H1 (cell line): Measurements from ENCODE around the gene PACSIN1. TPM values are rescaled to one million over a fixed set of nuclear protein-coding genes. Genes with fewer than 3 reads are reported as not detected.

Experiments
- BACH1 ChIP-seq: IDR thresholded peaks from 2 replicates; pipeline ENCODE4 v1.6.1; 2012; ENCODE audit warnings: low read length, improper control_type of control experiment
- BCL11A ChIP-seq, 2 experiments: IDR thresholded peaks; one replicate each; pipeline ENCODE4 v1.6.1; 2011; ENCODE audit warnings: low read depth in 2 of 2, low read length in 2 of 2, mild to moderate bottlenecking in 2 of 2
- CHD1 ChIP-seq: IDR thresholded peaks from 2 replicates; pipeline ENCODE4 v1.6.1; 2012; ENCODE audit warnings: low read depth, low read length, improper control_type of control experiment
- CHD7 ChIP-seq: fragments of 300-600 bp; sonication (generic); IDR thresholded peaks from 2 replicates; pipeline ENCODE4 v1.7.1; 2012; ENCODE audit warnings: low read length, moderate library complexity, mild to moderate bottlenecking, inconsistent platforms; ENCODE audit not compliant: insufficient replicate concordance
- CREB1 ChIP-seq: IDR thresholded peaks from 2 replicates; pipeline ENCODE4 v1.6.1; 2012; ENCODE audit warnings: inconsistent platforms
- POU5F1 ChIP-seq: IDR thresholded peaks from 2 replicates; pipeline ENCODE4 v1.6.1; 2011; ENCODE audit warnings: low read depth, mild to moderate bottlenecking, low read length, moderate library complexity
- SP4 ChIP-seq: IDR thresholded peaks from 2 replicates; pipeline ENCODE4 v1.6.1; 2012; ENCODE audit warnings: low read length, inconsistent platforms
- TAF7 ChIP-seq: optimal IDR thresholded peaks from 2 replicates; pipeline ENCODE3; 2011; ENCODE audit warnings: low read depth, mild to moderate bottlenecking, inconsistent platforms, low read length, moderate library complexity, borderline replicate concordance
- TBP ChIP-seq: IDR thresholded peaks from 2 replicates; pipeline ENCODE4 v1.6.1; 2011; ENCODE audit warnings: low read depth, low read length, improper control_type of control experiment
- TCF12 ChIP-seq: IDR thresholded peaks from 2 replicates; pipeline ENCODE4 v1.6.1; 2011; ENCODE audit warnings: low read depth, mild to moderate bottlenecking, low read length
- USF2 ChIP-seq: IDR thresholded peaks from 2 replicates; pipeline ENCODE4 v1.6.1; 2011; ENCODE audit warnings: low read length, improper control_type of control experiment
- YY1 ChIP-seq: IDR thresholded peaks from 2 replicates; pipeline ENCODE4 v1.6.1; 2011; ENCODE audit warnings: low read depth, mild to moderate bottlenecking, low read length
- polyA plus RNA-seq, 7 experiments: library from polyadenylated mRNA; depleted of rRNA in 3 of 7; stranded (reverse) in 5 of 7; unstranded in 2 of 7; fragments of >200 nt in 5 of 7; fragments of 200-250 nt in 2 of 7; gene quantifications; 1 replicate in 5 of 7; 2 replicates in 1 of 7; 4 replicates in 1 of 7; pipeline versions ENCODE4 v1.2.1 to v1.2.3, GENCODE V29; 2011 to 2013; ENCODE audit warnings: missing spikeins in 2 of 7, mixed read lengths in 2 of 7
- total RNA-seq: library from RNA; stranded (reverse); fragmentation: NEBNext Ultra II Directional; extraction: Animal tissue kit (Norgen Biotek cat#: 25700); gene quantifications from 2 replicates; pipeline ENCODE4 v1.2.1, GENCODE V29; 2021

Gene PACSIN1
- total and polyA plus RNA-seq, 2 of the 8 experiments (the other 6 are each of a cell fraction or from before 2014, with no cell fraction given): 5.9 to 11.1 TPM

GRCh38 chr6:34469499-34469898, 3.6 kb downstream of the PACSIN1 start (continued):
- TF ChIP-seq CHD7 (no peak), POU5F1 (no peak), USF2 (no peak), TAF7 (no peak), SP4 (no peak), TBP (no peak), CREB1 (no peak), BACH1 (no peak), BCL11A (IDR thresholded peaks at IDR 0.05; ENCODE audit: low read depth in 2 of 2, low read length in 2 of 2) (no peak), CHD1 (no peak), TCF12 (no peak), YY1 (no peak)
